ENCODE results near the gene MTERF4. TPM values are rescaled to one million over a fixed set of nuclear protein-coding genes. Genes with fewer than 3 reads are reported as not detected.

Gene MTERF4
- polyA plus RNA-seq, 2 of the 4 experiments (the other 2 are of a cell fraction), result 44.9 to 47.1 TPM

DNA sequence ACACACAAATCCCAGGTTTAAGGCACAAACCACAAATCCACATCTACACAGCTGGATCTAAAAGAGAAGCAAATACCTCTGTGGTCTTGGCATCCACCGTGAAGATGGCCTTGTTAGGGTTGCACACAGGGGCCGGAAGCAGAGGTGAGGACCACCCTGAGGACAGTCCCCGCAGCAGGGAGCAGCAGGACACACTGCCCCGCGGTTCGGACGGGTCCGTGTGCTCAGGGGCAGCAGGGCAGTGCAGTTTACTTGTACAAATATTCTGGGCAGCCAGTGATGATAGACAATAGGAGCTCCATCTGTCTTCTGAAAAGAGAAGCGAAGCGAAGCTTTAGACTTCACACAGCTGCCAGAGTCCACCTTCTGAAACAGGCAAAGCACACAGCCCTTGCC is 38.4 kb upstream of the MTERF4 start:
- POLR2A ChIA-PET, result no interaction called here
- CTCF ChIA-PET, result interaction anchor here (0.6 to 1.9 kb wide), 5 partner anchors 9 to 184 kb away, joined by 3 to 4 read pairs (median 3); partner anchors contain the start of gene PASK
- Histone ChIP-seq H3K9me3 (no peaks in the 10 kb centered on the region), H3K4me3 (no peak overlapping the region), H3K27ac (no peak overlapping the region), H3K4me1 (no peaks in the 10 kb centered on the region), H3K4me2 (no peak overlapping the region)
- TF ChIP-seq POLR2A (IDR thresholded peaks at IDR 0.05; ENCODE audit: low read length) (no peak), CBX2 (IDR thresholded peaks at IDR 0.05; ENCODE audit: borderline replicate concordance, low read depth) (no peak), MAZ (IDR thresholded peaks at IDR 0.05; ENCODE audit: borderline replicate concordance, low read depth, low read length) (no peak)
- TF ChIP-seq, protein P1, sequence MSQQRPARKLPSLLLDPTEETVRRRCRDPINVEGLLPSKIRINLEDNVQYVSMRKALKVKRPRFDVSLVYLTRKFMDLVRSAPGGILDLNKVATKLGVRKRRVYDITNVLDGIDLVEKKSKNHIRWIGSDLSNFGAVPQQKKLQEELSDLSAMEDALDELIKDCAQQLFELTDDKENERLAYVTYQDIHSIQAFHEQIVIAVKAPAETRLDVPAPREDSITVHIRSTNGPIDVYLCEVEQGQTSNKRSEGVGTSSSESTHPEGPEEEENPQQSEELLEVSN (IDR thresholded peaks at IDR 0.05; ENCODE audit: borderline replicate concordance, low read depth), result no peak
- 89% methylated on average over 10 of the region's 10 CpGs for WGBS (ENCODE audit: missing lambda C conversion rate)
- DNase-seq (ENCODE audit: low read depth in 1 of 2, low spot score in 1 of 2), result no peak
- no peak for ATAC-seq
- FAIRE-seq, result no peak

DNA sequence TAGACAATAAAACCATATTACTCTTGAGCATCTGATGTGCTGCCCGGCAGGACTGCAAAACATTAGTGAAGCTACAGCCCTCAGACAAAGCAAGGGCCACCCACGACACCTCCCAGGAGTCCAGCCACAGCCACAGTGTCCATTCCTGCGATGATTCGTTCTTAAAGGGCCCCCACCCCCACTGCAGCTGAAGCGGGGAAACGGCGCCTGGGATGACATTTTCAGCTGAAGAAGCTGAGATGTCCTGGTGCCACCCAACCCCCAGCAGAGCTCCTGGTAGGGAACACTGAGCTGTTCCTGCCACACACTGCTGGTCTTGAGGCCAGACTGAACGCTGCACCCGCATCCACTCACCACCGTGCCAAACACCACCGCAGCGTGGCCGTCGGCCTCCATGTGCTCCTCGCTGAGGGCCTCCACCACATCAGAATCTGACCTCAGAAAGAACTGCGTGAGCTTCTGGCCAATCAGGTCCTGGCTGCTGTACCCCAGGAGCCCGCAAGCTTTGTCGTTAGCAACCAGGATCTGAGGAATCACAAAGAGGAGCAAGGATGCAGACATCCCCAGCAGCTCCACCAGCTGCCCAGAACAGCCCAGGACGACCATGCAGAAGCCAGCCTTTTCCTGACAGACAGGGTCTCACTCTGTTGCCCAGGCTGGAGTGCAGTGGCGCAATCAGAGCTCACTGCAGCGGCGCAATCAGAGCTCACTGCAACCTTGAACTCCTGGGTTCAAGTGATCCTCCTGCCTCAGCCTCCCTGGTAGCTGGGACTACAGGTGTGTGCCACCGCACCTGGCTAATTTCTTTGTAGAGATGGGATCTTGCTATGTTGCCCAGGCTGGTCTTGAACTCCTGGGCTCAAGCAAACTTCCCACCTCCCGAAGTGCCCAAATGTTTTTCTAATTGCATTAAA is 37.7 kb upstream of the MTERF4 start:
- Histone ChIP-seq H3K9me3 (no peaks in the 10 kb centered on the region), H3K27ac (no peak overlapping the region), H3K4me3 (no peak overlapping the region), H3K4me2 (no peak overlapping the region), H3K4me1 (no peaks in the 10 kb centered on the region)
- CTCF ChIA-PET, result interaction anchor here (0.7 to 1.9 kb wide), 4 partner anchors 9 to 184 kb away, joined by 3 to 4 read pairs (median 4); partner anchors contain the start of gene PASK
- TF ChIP-seq, protein P2, sequence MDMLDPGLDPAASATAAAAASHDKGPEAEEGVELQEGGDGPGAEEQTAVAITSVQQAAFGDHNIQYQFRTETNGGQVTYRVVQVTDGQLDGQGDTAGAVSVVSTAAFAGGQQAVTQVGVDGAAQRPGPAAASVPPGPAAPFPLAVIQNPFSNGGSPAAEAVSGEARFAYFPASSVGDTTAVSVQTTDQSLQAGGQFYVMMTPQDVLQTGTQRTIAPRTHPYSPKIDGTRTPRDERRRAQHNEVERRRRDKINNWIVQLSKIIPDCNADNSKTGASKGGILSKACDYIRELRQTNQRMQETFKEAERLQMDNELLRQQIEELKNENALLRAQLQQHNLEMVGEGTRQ (IDR thresholded peaks at IDR 0.05), result no peak
- TF ChIP-seq ZNF302 (CRISPR knock-in tag; IDR thresholded peaks at IDR 0.05) (no peak), ESRRA (IDR thresholded peaks at IDR 0.05; ENCODE audit: borderline replicate concordance, low read length) (no peak), JUN (IDR thresholded peaks at IDR 0.05) (no peak), KDM5A (IDR thresholded peaks at IDR 0.05) (no peak), POLR2AphosphoS2 (conservative IDR thresholded peaks at IDR 0.05; ENCODE audit: low read length) (no peak), RNF2 (IDR thresholded peaks at IDR 0.05; ENCODE audit: borderline replicate concordance, low read depth) (no peak), RCOR1 (IDR thresholded peaks at IDR 0.05; ENCODE audit: low read depth, low read length) (no peak), MYC (IDR thresholded peaks at IDR 0.05; ENCODE audit: borderline replicate concordance, low read length) (no peak)
- TF ChIP-seq, protein P1 (IDR thresholded peaks at IDR 0.05; ENCODE audit: borderline replicate concordance, low read depth), result no peak
- FAIRE-seq (no peak), DNase-seq (ENCODE audit: low read depth in 1 of 2, low spot score in 1 of 2) (no peak), ATAC-seq (no peak)
- POLR2A ChIA-PET, result no interaction called here
- WGBS (ENCODE audit: missing lambda C conversion rate), result 95% methylated on average over 13 of the region's 24 CpGs

DNA sequence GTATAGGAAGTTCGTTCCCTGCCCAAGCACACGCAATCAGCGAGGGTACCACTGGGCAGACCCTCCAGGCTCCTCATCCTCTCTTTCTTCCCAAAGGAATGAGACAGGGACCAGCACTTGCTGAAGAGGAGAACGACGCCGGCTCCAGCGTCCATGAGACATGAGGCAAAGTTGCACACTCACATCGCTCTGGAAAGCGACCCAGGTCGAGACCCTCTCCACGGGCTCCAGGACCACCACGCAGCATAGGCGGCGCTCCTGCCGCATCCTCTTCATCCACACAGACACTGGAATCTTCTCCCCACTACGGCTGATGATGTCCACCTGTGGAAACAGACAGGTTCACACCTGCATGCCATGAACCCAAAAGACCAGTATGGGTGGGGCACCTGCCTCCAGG is 36.4 kb upstream of the MTERF4 start:
- no peak for DNase-seq (ENCODE audit: low read depth in 1 of 2, low spot score in 1 of 2)
- TF ChIP-seq MYC (IDR thresholded peaks at IDR 0.05; ENCODE audit: borderline replicate concordance, low read length) (no peak), ZSCAN20 (CRISPR knock-in tag; IDR thresholded peaks at IDR 0.05) (no peak), BHLHE40 (IDR thresholded peaks at IDR 0.05; ENCODE audit: low read depth, low read length) (no peak), RARB (CRISPR knock-in tag; IDR thresholded peaks at IDR 0.05) (no peak), HOXA7 (CRISPR knock-in tag; IDR thresholded peaks at IDR 0.05) (no peak), ZC3H11A (IDR thresholded peaks at IDR 0.05) (no peak), POLR2AphosphoS2 (conservative IDR thresholded peaks at IDR 0.05; ENCODE audit: low read length) (no peak), ESRRA (IDR thresholded peaks at IDR 0.05; ENCODE audit: borderline replicate concordance, low read length) (no peak)
- TF ChIP-seq, protein P3, sequence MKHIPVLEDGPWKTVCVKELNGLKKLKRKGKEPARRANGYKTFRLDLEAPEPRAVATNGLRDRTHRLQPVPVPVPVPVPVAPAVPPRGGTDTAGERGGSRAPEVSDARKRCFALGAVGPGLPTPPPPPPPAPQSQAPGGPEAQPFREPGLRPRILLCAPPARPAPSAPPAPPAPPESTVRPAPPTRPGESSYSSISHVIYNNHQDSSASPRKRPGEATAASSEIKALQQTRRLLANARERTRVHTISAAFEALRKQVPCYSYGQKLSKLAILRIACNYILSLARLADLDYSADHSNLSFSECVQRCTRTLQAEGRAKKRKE (CRISPR knock-in tag; IDR thresholded peaks at IDR 0.05; ENCODE audit: low read depth), result no peak
- ChIA-PET POLR2A (no interaction called here), CTCF (no interaction called here)
- no peak for ATAC-seq
- H3K4me1 ChIP-seq, result no peaks in the 10 kb centered on the region
- no peak overlapping the region for H3K27ac ChIP-seq
- no peak overlapping the region for H3K4me2 ChIP-seq
- H3K4me3 ChIP-seq, result no peak overlapping the region
- H3K9me3 ChIP-seq, result no peaks in the 10 kb centered on the region
- WGBS (ENCODE audit: missing lambda C conversion rate), result 91% methylated on average over 16 of the region's 16 CpGs
- no peak for FAIRE-seq
